NCI-H774 (cell line): ENCODE data around the gene HYAL1.

Experiments
- DNase-seq: peaks from one replicate; lab custom pipeline; 2025; lab: John Stamatoyannopoulos, UW

The HYAL1 gene

GRCh38 chr3:50334339-50335075, 31.1 kb upstream of the HYAL1 start:
- no peak for DNase-seq

- DNase-seq, result no peak
Observed at GRCh38 chr3:50333744-50334328, 30.5 kb upstream of the HYAL1 start.

GRCh38 chr3:50331364-50331907, 28.1 kb upstream of the HYAL1 start:
- no peak for DNase-seq

GRCh38 chr3:50330330-50330729, 27.0 kb upstream of the HYAL1 start:
- no peak for DNase-seq

GRCh38 chr3:50327943-50328691, 24.7 kb upstream of the HYAL1 start, which contains the start of gene TUSC2:
Gene TUSC2 (minus strand): TSS chr3:50328223. CDS start chr3:50328099, 124 bp downstream.
- DNase-seq, result peak; percentile 88

GRCh38 chr3:50327129-50327528, 23.8 kb upstream of the HYAL1 start:
- DNase-seq, result no peak

- no peak for DNase-seq
Observed at GRCh38 chr3:50326182-50326541, 22.8 kb upstream of the HYAL1 start.

GRCh38 chr3:50325497-50326181, 22.3 kb upstream of the HYAL1 start:
- DNase-seq, result no peak

- DNase-seq, result no peak
Observed at GRCh38 chr3:50325113-50325480, 21.7 kb upstream of the HYAL1 start.

- DNase-seq, result no peak
Observed at GRCh38 chr3:50324351-50325112, 21.2 kb upstream of the HYAL1 start.

GRCh38 chr3:50323614-50324199, 20.3 kb upstream of the HYAL1 start:
- DNase-seq, result no peak

- no peak for DNase-seq
Observed at GRCh38 chr3:50323092-50323600, 19.8 kb upstream of the HYAL1 start.

GRCh38 chr3:50322386-50323091, 19.2 kb upstream of the HYAL1 start, which contains the start of gene HYAL2:
Gene HYAL2 (minus strand): TSS chr3:50322745. CDS start chr3:50320489, 2,256 bp downstream.
- DNase-seq, result no peak

- DNase-seq, result no peak
Observed at GRCh38 chr3:50322115-50322385, 18.7 kb upstream of the HYAL1 start.

GRCh38 chr3:50321336-50322114, 18.2 kb upstream of the HYAL1 start:
- peak; percentile 55 for DNase-seq

GRCh38 chr3:50320853-50321335, 17.5 kb upstream of the HYAL1 start:
- DNase-seq, result peak; percentile 55

- DNase-seq, result no peak
Observed at GRCh38 chr3:50319894-50320625, 16.7 kb upstream of the HYAL1 start.

- no peak for DNase-seq
Observed at GRCh38 chr3:50319181-50319893, 16.0 kb upstream of the HYAL1 start.
